GM12878 (cell line): ENCODE measurements around the gene FAM193B. TPM values are rescaled to one million over a fixed set of nuclear protein-coding genes. Genes with fewer than 3 reads are reported as not detected.

ENCODE experiments used
- CBX5 ChIP-seq: sonication (generic); IDR thresholded peaks from 2 replicates; pipeline ENCODE4 v1.6.1; 2016; ENCODE audit warnings: low read depth, moderate library complexity, mild to moderate bottlenecking, inconsistent platforms
- DPF2 ChIP-seq: fragments of 450-650 bp; IDR thresholded peaks from 2 replicates; pipeline ENCODE4 v1.6.1; 2017; ENCODE audit warnings: mild to moderate bottlenecking
- EGR1 ChIP-seq, 2 experiments: IDR thresholded peaks; 1 replicate in 1 of 2; 2 replicates in 1 of 2; pipeline ENCODE4 v1.6.1; 2011 to 2012; ENCODE audit warnings: low read depth in 2 of 2, low read length in 2 of 2, borderline replicate concordance in 1 of 2, mild to moderate bottlenecking in 1 of 2, moderate library complexity in 1 of 2
- EP300 ChIP-seq, 2 experiments: fragments of 150-350 bp in 1 of 2; IDR thresholded peaks; 2 replicates each; pipeline ENCODE4 v1.6.1; 2011 to 2012; ENCODE audit warnings: low read depth in 2 of 2, low read length in 2 of 2, borderline replicate concordance in 1 of 2, improper control_type of control experiment in 1 of 2, inconsistent platforms in 1 of 2; ENCODE audit not compliant: control insufficient read depth in 1 of 2
- MEF2B ChIP-seq: fragments of 450-650 bp; IDR thresholded peaks from 2 replicates; pipeline ENCODE4 v1.6.1; 2018; ENCODE audit warnings: mild to moderate bottlenecking, moderate library complexity; ENCODE audit not compliant: partially characterized antibody, poor library complexity, severe bottlenecking
- MTA2 ChIP-seq: fragments of 450-650 bp; IDR thresholded peaks from 2 replicates; pipeline ENCODE4 v1.6.1; 2016; ENCODE audit warnings: low read depth, mild to moderate bottlenecking, moderate library complexity
- MXI1 ChIP-seq: fragments of 150-350 bp; IDR thresholded peaks from 2 replicates; pipeline ENCODE4 v1.6.1; 2011; ENCODE audit warnings: low read depth, mild to moderate bottlenecking, inconsistent platforms, low read length, improper control_type of control experiment
- NFXL1 ChIP-seq: fragments of 450-650 bp; IDR thresholded peaks from 2 replicates; pipeline ENCODE4 v1.6.1; 2017; ENCODE audit warnings: antibody characterized with exemption, mild to moderate bottlenecking, borderline replicate concordance
- NR2C2 ChIP-seq: IDR thresholded peaks from 2 replicates; pipeline ENCODE4 v1.6.1; 2011; ENCODE audit warnings: borderline replicate concordance, low read depth; ENCODE audit not compliant: control insufficient read depth, insufficient read length
- PAX5 ChIP-seq: IDR thresholded peaks from 2 replicates; pipeline ENCODE4 v1.6.1; 2011; ENCODE audit warnings: low read depth, low read length, borderline replicate concordance
- POLR2AphosphoS2 ChIP-seq: IDR thresholded peaks from 2 replicates; pipeline ENCODE4 v1.6.1; 2011; ENCODE audit warnings: low read depth, mild to moderate bottlenecking, low read length, improper control_type of control experiment, moderate library complexity
- RAD21 ChIP-seq: IDR thresholded peaks from 2 replicates; pipeline ENCODE4 v1.6.1; 2011; ENCODE audit warnings: mild to moderate bottlenecking, low read depth, low read length, moderate library complexity; ENCODE audit not compliant: insufficient read depth
- RAD51 ChIP-seq: fragments of 450-650 bp; IDR thresholded peaks from 2 replicates; pipeline ENCODE4 v1.6.1; 2016; ENCODE audit warnings: moderate library complexity, mild to moderate bottlenecking, inconsistent platforms
- RCOR1 ChIP-seq: conservative IDR thresholded peaks from 2 replicates; pipeline ENCODE4 v1.6.1; 2012; ENCODE audit warnings: low read depth, low read length, improper control_type of control experiment
- SIN3A ChIP-seq: IDR thresholded peaks from 2 replicates; pipeline ENCODE4 v1.6.1; 2012; ENCODE audit warnings: low read depth, low read length, improper control_type of control experiment
- USF2 ChIP-seq: IDR thresholded peaks from 2 replicates; pipeline ENCODE4 v1.6.1; 2011; ENCODE audit warnings: low read depth, low read length, improper control_type of control experiment, borderline replicate concordance
- polyA plus RNA-seq, 11 experiments: library from polyadenylated mRNA; depleted of rRNA in 4 of 11; unstranded in 6 of 11; stranded (reverse) in 5 of 11; fragments of >200 nt; fragmentation: Nextera tagmentation in 4 of 11; fragmentation: Illumina TruSeq in 1 of 11; extraction: Ambion mirVana in 4 of 11; extraction: Trizol in 1 of 11; gene quantifications; 1 replicate in 1 of 11; 2 replicates in 10 of 11; pipeline versions ENCODE4 v1.2.1 to v1.2.3, GENCODE V29; 2011 to 2016; ENCODE audit warnings: inconsistent platforms in 2 of 11, missing spikeins in 2 of 11, low read depth in 1 of 11
- total RNA-seq, 4 experiments: library from RNA; depleted of rRNA in 3 of 4; stranded (reverse); fragments of >200 nt in 3 of 4; fragmentation: Illumina TruSeq in 1 of 4; extraction: Trizol in 1 of 4; gene quantifications; 2 replicates each; pipeline versions ENCODE4 v1.2.1 to v1.2.3, GENCODE V29; 2013 to 2021
- TF ChIP-seq, protein P1 (sequence below): fragments of 450-650 bp; IDR thresholded peaks from 2 replicates; pipeline ENCODE4 v1.6.1; 2016; ENCODE audit warnings: mild to moderate bottlenecking
- TF ChIP-seq, protein P2 (sequence below): fragments of 450-650 bp; IDR thresholded peaks from 2 replicates; pipeline ENCODE4 v1.6.1; 2017; ENCODE audit warnings: mild to moderate bottlenecking, moderate library complexity
- TF ChIP-seq, protein P3 (sequence below): fragments of 450-650 bp; IDR thresholded peaks from 2 replicates; pipeline ENCODE4 v1.6.1; 2017; ENCODE audit warnings: mild to moderate bottlenecking, moderate library complexity

The FAM193B gene
- total and polyA plus RNA-seq, 10 of the 15 experiments (the other 5 are each of a cell fraction or from before 2014, with no cell fraction given): 3.3 to 47.0 (median 25.1) TPM

DNA sequence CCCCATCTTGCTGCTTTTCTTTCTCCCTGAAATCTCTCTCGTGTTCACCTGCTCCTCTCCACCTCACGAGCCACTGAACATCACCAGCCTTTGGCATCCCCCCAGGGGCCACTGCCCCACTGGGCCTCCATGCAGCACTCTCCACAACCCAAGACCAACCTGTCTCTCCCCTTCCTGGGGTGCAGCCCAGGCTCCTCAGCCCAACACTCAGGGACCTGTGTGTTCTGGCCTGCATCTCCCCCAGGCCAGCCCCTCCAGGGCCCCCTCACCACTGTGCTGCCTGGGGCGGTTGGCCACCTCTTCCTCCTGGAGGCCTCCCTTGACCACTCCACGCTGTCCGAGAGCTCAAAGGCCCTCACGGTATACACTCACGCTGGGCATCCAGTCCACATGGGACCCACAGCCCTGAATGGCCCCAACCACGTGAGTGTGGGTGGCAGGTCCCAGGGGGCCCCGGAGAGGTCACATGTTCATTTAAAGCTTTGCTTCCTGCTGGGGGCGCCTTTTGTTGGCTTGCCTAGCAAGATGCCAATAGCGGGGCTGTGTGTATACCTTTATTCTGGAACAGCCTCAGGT lies 44.3 kb downstream of the FAM193B start (continued):
- TF ChIP-seq POLR2AphosphoS2 (no peak), RAD21 (no peak), RAD51 (peak; percentile 97), EGR1 (IDR thresholded peaks at IDR 0.05; ENCODE audit: borderline replicate concordance in 1 of 2, low read depth in 2 of 2, low read length in 2 of 2) (peak in 1 of 2 experiments; percentile 90; a peak in 2 of 3 replicates), NFXL1 (no peak), EP300 (IDR thresholded peaks at IDR 0.05; ENCODE audit: borderline replicate concordance in 1 of 2, control insufficient read depth in 1 of 2, low read depth in 2 of 2, low read length in 2 of 2) (peak; percentile 24 to 41; a peak in 1 of 4 replicates), CBX5 (no peak), PAX5 (no peak), NR2C2 (no peak), SIN3A (peak; percentile 11; the same call in 1 of the 2 replicates), RCOR1 (no peak), MTA2 (peak; percentile 9; the same call in 1 of the 2 replicates), MEF2B (peak; percentile 99), MXI1 (peak; percentile 92), USF2 (peak; percentile 85), DPF2 (peak; percentile 19; the same call in 1 of the 2 replicates)
- TF ChIP-seq, protein P1, sequence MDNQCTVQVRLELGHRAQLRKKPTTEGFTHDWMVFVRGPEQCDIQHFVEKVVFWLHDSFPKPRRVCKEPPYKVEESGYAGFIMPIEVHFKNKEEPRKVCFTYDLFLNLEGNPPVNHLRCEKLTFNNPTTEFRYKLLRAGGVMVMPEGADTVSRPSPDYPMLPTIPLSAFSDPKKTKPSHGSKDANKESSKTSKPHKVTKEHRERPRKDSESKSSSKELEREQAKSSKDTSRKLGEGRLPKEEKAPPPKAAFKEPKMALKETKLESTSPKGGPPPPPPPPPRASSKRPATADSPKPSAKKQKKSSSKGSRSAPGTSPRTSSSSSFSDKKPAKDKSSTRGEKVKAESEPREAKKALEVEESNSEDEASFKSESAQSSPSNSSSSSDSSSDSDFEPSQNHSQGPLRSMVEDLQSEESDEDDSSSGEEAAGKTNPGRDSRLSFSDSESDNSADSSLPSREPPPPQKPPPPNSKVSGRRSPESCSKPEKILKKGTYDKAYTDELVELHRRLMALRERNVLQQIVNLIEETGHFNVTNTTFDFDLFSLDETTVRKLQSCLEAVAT: peak; percentile 53; the same call in 1 of the 2 replicates
- TF ChIP-seq, protein P2, sequence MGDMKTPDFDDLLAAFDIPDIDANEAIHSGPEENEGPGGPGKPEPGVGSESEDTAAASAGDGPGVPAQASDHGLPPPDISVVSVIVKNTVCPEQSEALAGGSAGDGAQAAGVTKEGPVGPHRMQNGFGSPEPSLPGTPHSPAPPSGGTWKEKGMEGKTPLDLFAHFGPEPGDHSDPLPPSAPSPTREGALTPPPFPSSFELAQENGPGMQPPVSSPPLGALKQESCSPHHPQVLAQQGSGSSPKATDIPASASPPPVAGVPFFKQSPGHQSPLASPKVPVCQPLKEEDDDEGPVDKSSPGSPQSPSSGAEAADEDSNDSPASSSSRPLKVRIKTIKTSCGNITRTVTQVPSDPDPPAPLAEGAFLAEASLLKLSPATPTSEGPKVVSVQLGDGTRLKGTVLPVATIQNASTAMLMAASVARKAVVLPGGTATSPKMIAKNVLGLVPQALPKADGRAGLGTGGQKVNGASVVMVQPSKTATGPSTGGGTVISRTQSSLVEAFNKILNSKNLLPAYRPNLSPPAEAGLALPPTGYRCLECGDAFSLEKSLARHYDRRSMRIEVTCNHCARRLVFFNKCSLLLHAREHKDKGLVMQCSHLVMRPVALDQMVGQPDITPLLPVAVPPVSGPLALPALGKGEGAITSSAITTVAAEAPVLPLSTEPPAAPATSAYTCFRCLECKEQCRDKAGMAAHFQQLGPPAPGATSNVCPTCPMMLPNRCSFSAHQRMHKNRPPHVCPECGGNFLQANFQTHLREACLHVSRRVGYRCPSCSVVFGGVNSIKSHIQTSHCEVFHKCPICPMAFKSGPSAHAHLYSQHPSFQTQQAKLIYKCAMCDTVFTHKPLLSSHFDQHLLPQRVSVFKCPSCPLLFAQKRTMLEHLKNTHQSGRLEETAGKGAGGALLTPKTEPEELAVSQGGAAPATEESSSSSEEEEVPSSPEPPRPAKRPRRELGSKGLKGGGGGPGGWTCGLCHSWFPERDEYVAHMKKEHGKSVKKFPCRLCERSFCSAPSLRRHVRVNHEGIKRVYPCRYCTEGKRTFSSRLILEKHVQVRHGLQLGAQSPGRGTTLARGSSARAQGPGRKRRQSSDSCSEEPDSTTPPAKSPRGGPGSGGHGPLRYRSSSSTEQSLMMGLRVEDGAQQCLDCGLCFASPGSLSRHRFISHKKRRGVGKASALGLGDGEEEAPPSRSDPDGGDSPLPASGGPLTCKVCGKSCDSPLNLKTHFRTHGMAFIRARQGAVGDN: peak; percentile 47
- TF ChIP-seq, protein P3, sequence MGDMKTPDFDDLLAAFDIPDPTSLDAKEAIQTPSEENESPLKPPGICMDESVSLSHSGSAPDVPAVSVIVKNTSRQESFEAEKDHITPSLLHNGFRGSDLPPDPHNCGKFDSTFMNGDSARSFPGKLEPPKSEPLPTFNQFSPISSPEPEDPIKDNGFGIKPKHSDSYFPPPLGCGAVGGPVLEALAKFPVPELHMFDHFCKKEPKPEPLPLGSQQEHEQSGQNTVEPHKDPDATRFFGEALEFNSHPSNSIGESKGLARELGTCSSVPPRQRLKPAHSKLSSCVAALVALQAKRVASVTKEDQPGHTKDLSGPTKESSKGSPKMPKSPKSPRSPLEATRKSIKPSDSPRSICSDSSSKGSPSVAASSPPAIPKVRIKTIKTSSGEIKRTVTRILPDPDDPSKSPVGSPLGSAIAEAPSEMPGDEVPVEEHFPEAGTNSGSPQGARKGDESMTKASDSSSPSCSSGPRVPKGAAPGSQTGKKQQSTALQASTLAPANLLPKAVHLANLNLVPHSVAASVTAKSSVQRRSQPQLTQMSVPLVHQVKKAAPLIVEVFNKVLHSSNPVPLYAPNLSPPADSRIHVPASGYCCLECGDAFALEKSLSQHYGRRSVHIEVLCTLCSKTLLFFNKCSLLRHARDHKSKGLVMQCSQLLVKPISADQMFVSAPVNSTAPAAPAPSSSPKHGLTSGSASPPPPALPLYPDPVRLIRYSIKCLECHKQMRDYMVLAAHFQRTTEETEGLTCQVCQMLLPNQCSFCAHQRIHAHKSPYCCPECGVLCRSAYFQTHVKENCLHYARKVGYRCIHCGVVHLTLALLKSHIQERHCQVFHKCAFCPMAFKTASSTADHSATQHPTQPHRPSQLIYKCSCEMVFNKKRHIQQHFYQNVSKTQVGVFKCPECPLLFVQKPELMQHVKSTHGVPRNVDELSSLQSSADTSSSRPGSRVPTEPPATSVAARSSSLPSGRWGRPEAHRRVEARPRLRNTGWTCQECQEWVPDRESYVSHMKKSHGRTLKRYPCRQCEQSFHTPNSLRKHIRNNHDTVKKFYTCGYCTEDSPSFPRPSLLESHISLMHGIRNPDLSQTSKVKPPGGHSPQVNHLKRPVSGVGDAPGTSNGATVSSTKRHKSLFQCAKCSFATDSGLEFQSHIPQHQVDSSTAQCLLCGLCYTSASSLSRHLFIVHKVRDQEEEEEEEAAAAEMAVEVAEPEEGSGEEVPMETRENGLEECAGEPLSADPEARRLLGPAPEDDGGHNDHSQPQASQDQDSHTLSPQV: no peak
